Measurements from ENCODE around the gene CCHCR1.

CCHCR1 gene

DNA sequence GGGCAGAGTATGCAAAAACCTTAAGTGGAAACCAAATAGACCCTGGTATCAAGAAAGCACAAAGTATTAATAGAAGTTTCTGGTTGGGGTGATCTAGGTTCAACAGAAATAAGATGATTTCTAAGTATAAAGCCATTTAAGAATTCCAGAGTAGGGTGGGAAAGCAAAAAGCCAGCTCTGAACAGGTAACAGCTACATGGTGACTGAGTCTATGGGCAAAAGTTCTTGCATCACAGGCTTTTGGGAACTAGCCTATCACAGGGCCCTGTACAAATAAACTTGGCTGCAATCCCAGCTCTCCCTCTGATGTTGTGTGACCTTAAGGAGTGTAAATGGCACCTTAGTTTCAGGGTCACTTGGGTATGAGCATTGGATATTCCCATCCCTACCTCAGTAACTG, 6.3 kb upstream of the CCHCR1 start:
- DNase-seq (ENCODE audit: low read depth, low spot score), result no peak

- no peak for DNase-seq (ENCODE audit: low read depth, low spot score)
Measured at GRCh38 chr6:31162463-31163165, 5.0 kb upstream of the CCHCR1 start.

DNA sequence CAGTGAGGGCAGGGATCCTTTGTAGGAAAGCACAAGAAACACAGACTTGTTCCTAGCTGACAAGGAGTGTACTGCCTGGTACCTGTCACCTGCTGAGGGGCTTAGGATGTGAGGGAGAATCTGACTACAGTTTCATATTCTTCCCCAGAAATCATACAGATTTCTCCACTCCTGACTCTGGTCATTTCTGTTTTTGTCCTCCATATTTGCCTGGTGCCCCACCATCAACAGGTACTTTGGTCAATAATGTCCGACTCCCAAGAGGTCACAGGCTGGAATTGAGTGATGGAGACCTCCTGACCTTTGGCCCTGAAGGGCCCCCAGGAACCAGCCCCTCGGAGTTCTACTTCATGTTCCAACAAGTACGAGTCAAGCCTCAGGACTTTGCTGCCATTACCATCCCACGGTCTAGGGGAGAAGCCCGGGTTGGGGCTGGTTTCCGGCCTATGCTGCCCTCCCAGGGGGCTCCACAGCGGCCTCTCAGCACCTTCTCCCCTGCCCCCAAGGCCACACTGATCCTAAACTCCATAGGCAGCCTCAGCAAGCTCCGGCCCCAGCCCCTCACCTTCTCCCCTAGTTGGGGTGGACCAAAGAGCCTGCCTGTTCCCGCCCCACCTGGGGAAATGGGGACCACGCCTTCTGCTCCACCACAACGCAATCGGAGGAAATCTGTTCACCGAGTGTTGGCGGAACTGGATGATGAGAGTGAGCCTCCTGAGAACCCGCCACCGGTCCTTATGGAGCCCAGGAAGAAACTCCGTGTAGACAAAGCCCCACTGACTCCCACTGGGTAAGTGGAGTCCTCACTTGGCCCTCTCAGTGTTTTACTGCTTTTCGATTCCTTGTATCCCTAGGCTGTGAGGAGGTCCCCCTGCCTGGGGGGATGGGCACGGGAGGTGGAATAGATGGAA, 3.9 kb upstream of the CCHCR1 start:
- no peak for DNase-seq (ENCODE audit: low read depth, low spot score)

- DNase-seq (ENCODE audit: low read depth, low spot score), result peak; percentile 24
Measured at GRCh38 chr6:31158863-31159855, 1.6 kb upstream of the CCHCR1 start.

DNA sequence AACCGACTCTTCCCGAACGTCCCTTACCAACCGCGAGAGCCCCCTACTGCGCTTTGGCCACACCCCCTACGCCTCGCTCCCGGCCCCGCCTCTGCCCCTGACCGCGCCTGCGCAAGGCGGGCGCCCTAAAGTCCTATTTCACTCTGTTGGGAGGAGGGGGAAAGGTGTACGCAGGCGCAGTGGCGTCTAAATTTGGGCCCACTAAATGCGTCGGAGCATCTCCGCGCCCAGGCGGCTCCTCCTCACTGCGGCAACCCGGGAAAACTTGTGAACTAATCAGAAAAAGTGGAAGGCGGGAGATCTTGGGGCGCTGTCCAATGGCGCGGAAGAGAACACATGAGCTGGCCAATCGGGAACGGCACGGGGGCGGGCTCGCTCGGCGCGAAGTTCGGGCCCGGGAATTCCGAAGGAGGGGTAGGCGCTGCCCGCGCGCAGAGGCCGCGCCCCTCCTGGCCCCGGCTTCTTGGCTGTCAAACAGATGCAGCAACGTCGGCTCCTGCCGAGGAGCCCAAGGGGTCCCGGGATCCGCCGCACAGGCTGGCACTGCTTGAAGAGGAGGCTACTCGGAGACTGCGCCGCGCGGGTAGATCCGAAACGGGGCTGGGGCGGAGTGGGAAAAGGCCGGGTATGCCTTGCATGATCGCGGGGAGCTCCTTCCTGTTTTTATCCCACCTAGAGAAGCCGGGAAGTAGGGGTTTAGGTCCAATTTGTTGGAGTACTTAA, 699 bp upstream of the CCHCR1 start, which contains the start of gene TCF19:
Gene TCF19 (plus strand): TSS at position 450 of the 723 bp plus-strand sequence. CDS start 881 bp downstream, outside the sequence.
- DNase-seq (ENCODE audit: low read depth, low spot score), result peak; percentile 100

DNA sequence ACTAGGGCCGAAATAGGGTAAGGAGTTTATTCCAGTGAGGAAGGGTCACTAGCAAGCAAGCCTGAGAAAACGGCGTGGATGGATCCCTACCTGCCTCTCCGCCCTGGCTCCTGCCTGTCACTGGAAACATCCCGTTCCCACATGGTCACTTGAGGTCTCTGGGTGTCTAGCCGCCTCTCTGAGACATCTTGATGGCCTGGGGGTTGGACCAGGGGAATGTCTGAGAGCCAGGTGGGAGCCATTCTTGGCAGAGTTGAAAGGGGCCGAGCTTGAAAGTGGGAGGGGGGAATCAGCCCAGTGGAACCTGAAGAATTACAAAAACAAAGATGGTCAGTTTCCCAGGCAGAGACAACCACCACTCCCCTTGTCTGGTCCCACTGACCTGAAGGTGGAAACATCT, 961 bp downstream of the CCHCR1 start:
- DNase-seq (ENCODE audit: low read depth, low spot score), result no peak

DNA sequence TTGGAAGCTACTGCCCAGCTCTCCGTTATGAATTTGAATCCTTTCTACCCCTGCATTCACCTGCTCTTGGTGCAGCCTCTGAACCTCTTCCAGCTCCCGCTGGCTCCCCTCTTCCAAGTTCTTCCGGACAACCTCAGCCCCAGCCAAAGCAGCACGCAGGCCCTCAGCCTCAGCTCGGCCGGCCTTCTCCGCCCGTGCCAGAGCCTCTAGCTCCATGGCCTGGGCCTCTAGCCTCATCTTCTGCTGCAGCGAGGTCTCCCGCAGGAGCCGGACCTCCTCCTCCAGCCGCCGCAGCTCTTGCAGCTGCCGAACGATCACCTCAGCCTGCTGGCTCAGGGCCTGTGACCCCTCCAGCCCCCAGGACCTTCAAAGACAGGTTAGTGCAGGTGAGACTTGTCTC, 3.2 kb downstream of the CCHCR1 start:
- DNase-seq (ENCODE audit: low read depth, low spot score), result no peak

DNA sequence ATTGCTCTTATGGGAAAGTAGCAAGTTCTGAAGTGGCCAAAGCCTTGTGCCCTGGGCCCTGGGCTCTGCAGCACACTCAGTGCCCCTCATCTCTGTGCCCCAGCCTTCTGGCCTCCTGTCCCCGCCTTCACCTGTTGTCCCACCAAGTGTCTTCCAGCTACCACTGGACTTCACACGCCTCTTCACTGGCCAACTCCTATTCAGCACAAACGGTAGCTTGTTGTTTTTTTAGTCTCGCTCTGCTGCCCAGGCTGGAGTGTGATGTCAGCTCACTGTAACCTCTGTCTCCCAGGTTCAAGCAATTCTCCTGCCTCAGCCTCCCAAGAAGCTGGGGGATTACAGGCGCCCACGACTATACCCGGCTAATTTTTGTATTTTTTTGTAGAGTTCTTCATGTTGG, 4.8 kb downstream of the CCHCR1 start:
- DNase-seq (ENCODE audit: low read depth, low spot score), result no peak

DNA sequence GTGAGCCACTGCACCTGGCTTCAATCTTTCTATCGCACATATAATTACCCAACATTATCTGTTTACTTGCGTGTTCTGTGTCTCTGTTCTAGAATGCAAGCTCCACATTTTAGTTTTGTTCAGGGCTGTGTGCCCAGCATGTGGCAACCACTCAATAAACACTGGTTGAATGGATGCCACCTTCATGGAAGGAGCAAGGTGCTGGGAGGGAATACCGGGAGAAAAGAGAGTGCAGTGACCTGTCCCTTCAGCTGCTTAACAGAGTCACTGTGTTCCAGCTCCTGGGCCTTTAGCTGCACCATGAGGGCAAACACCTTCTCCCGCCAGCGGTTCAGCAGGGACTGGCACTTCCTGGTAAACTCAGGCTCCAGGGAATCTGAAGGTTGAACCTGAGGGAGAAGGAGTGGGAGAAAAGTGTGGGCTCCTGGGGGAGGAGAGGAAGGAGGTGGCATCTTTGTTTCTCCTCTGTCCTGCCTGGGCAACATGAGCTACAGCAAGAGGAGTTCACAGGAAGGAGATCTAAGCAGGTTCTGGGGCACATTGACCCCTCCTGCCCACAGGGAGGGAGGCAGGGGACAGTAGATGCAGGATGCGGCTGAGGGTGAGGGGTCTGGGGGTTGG, 7.7 kb downstream of the CCHCR1 start:
- DNase-seq (ENCODE audit: low read depth, low spot score), result no peak

DNA sequence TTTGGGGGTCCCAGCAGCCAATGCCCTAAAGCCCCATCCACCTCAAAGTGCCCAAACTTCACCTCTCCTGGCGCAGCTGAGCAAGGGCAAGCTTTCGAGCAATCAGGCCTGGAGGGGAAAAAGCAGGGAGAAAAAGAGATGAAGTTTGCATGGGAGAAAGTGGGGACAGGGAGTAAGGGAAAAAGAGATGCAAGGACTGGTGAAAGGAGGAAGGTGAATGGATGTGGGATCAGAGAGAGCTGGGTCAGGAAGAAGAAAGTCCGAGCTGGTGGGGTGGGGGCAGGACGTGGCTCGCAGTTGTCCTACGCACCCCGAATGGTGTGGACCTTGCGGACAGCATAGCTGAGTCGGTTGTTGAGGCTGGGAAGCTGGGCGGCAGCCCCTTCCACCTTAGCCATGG, 12.2 kb downstream of the CCHCR1 start:
- no peak for DNase-seq (ENCODE audit: low read depth, low spot score)

- no peak for DNase-seq (ENCODE audit: low read depth, low spot score)
Measured at GRCh38 chr6:31144970-31145340, 12.6 kb downstream of the CCHCR1 start.

DNA sequence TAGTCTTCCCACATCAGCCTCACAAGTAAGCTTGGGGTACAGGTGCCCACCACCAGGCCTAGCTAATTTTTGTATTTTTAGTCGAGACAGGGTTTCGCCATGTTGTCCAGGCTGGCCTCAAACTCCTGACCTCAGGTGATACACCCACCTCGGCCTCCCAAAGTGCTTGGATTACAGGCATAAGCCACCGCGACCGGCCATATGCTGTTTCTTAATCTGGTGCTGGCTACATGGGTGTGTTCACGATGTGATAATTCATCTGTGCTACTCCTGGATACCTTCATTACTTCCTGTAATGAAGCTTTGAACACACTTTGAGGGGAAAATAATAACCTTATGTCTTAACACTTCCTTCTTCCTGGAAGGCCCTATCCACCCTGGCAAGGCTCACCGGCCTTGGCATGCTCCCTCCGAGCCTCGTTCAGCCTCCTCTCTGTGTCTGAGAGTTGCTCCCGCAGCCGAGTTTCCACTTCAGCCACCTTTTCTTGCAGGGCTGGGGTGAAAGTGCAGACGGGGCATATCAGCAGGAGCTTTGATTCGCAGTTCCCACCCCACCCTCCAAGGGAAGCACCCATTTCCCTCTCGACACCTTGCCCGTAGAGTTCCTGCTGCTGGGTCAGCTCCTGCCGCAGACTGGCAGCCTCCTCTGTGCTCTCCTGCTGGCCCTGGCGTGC, 13.2 kb downstream of the CCHCR1 start:
- no peak for DNase-seq (ENCODE audit: low read depth, low spot score)

DNA sequence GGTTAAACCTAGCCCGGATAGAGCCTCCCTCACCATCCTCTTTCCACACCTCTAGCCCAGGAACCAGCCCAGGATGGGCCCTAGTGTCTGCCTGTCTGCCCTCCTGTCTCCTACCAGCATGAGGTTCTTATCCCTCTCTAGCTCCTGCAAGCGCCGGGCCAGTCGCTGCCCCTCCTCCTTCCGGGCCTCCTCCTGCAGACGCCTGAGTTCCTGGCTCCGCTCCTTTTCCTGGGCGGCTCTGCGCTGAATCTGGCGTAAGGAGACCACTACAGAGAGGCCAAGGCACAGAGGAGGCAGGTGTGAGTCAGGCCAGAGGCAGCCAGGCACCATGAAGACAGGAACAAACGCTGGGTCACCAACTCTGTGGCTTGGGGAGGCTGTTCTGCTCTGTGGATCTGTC, 14.5 kb downstream of the CCHCR1 start:
- DNase-seq (ENCODE audit: low read depth, low spot score), result peak; percentile 90

GRCh38 chr6:31142361-31142761, 15.2 kb downstream of the CCHCR1 start:
- DNase-seq (ENCODE audit: low read depth, low spot score), result no peak

DNA sequence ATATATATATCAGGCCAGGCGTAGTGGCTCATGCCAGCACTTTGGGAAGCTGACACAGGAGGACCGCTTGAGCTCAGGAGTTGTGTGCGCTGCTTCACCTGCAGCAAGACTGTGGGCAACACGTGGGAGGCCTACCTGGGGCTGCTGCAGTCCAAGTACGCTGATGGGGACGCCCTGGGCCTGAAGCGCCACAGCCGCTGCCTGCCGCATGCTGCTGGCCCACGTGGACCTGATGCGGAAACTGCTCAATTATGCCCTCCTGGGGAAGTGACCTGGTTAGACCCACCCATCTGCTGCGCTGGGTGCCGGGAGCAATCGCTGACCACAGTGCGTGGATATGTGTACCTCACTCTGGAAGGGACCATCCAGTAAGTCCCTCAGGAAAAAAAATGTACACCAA, 17.0 kb downstream of the CCHCR1 start:
- DNase-seq (ENCODE audit: low read depth, low spot score), result no peak

GRCh38 chr6:31139599-31139998, 18.0 kb downstream of the CCHCR1 start:
- DNase-seq (ENCODE audit: low read depth, low spot score), result peak; percentile 42

DNA sequence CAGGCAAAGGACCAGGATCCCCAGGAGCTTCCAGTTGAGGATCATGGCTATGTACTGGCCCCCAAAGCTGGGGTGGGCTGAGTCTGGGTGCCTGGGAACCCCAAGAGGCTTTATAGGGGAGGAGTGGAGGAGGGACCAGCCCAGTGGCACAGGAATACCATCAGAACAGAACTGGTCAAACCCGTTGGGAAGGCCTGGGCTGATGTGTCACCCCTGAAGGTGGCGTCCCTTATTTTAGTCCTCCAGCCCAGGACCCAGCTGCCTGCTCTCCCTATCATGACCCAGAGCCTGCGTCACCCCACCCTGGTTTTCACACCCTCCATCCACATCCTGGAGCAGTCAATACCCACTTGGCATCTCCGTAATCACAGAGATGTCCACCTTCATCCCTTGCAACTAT, 18.6 kb downstream of the CCHCR1 start, which contains the start of gene PSORS1C2:
Gene PSORS1C2 (minus strand): TSS at position 85 of the 400 bp plus-strand sequence. CDS start 40 bp downstream, at position 45.
- DNase-seq (ENCODE audit: low read depth, low spot score), result no peak

- no peak for DNase-seq (ENCODE audit: low read depth, low spot score)
Measured at GRCh38 chr6:31135710-31136109, 21.9 kb downstream of the CCHCR1 start.

DNA sequence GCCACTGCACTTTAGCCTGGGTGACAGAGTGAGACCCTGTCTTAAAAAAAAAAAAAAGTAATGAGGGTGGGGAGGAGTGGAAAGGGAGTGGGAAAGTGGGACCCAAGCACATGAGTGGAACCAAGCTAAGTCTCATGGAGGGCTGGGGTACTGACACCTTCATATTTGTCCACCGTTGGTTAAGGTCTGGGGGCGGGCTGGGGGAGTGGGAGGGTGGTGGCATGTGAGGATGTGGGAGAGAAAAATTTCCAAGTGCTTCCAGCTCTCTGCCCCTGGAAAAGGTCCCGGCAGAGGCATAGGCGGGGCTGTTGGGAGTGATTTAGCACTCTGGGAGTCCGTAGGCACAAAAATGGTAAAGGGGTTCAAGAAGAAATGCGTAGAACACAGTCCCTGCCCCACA, 24.8 kb downstream of the CCHCR1 start:
- no peak for DNase-seq (ENCODE audit: low read depth, low spot score)

- DNase-seq (ENCODE audit: low read depth, low spot score), result no peak
Measured at GRCh38 chr6:31131595-31131994, 26.0 kb downstream of the CCHCR1 start.

All from astrocyte of the hippocampus (primary cell).